Adrenal gland (tissue), 5 donors: ENCODE measurements around the gene RELT.
A peak's percentile ranks its signal among the peaks of the same experiment; 100 is the strongest.

Experiments used
- POLR2A ChIP-seq, 2 donors: fragments of 450-650 bp; IDR thresholded peaks; one replicate each; pipeline ENCODE4 v1.6.1; 2017; ENCODE audit warnings: antibody characterized with exemption in 2 of 2, mild to moderate bottlenecking in 2 of 2, moderate library complexity in 1 of 2
- TF ChIP-seq, protein P1 (sequence below), 6 experiments: fragments of 450-650 bp in 4 of 6; fragments of 200-600 bp in 2 of 6; sonication (generic) in 1 of 6; IDR thresholded peaks; 1 replicate in 5 of 6; 2 replicates in 1 of 6; pipeline versions ENCODE4 v1.5.1 to v1.8.0; 2016 to 2021; ENCODE audit warnings: antibody characterized with exemption in 6 of 6, mild to moderate bottlenecking in 2 of 6, moderate library complexity in 1 of 6
- donor health status: DM: no; HTN: no; CAD: no.

DNA sequence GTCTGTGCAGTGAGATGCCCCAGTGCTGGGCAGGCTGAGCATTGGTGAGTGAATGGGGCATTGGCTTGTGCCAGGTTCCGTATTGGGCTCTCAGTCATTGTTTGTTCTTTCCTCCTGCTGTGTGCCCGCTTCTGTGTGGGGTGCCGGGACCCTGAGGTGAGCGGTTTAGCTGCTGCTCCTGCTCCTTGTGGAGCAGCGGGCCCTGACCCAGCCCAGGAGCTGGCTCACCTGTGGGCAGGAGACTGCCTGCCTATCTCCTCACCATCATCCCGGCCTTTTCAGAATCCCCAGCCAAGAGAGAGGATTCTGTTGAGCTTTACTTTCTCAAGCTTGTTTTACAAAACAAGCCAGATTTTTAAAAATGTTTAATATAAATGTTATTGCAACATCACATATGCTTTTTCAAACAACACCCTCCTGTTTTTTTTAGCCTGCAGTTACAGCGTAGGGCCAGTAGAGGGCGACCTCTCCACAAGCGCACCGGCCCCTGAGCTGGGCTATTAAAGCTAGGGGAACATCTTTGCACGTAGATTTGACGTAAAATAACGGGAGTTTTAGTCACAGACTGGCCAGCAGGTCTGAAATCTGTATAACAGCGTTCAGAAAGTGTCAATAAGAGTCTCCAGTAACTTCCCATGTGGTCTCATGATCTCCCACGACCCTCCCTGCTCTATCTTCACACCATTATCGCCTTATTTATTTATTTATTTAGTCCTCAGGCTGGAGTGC is 25.1 kb upstream of the RELT start:
- TF ChIP-seq, protein P1, sequence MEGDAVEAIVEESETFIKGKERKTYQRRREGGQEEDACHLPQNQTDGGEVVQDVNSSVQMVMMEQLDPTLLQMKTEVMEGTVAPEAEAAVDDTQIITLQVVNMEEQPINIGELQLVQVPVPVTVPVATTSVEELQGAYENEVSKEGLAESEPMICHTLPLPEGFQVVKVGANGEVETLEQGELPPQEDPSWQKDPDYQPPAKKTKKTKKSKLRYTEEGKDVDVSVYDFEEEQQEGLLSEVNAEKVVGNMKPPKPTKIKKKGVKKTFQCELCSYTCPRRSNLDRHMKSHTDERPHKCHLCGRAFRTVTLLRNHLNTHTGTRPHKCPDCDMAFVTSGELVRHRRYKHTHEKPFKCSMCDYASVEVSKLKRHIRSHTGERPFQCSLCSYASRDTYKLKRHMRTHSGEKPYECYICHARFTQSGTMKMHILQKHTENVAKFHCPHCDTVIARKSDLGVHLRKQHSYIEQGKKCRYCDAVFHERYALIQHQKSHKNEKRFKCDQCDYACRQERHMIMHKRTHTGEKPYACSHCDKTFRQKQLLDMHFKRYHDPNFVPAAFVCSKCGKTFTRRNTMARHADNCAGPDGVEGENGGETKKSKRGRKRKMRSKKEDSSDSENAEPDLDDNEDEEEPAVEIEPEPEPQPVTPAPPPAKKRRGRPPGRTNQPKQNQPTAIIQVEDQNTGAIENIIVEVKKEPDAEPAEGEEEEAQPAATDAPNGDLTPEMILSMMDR (IDR thresholded peaks at IDR 0.05), result peak; percentile 90 to 99 (median 94)
- no peak for TF ChIP-seq POLR2A (IDR thresholded peaks at IDR 0.05)
